Keratinocyte (primary cell): Measurements from ENCODE around the gene SSH2.

Experiments
- CTCF ChIP-seq, 3 experiments: IDR thresholded peaks in 1 of 3; conservative IDR thresholded peaks in 1 of 3; optimal IDR thresholded peaks in 1 of 3; 2 replicates in 2 of 3; 3 replicates in 1 of 3; pipeline versions ENCODE3 to v1.5.1; 2011; ENCODE audit warnings: low read length in 3 of 3, mild to moderate bottlenecking in 3 of 3, moderate library complexity in 2 of 3, control low read depth in 1 of 3, inconsistent platforms in 1 of 3; ENCODE audit not compliant: insufficient read depth in 2 of 3; ENCODE audit errors: extremely low read depth in 1 of 3
- EZH2 ChIP-seq: IDR thresholded peaks from one replicate; pipeline ENCODE4 v1.6.1; 2012; ENCODE audit warnings: inconsistent platforms, mild to moderate bottlenecking, low read length, moderate library complexity

GRCh38 chr17:29710891-29711418 lies 219.1 kb downstream of the SSH2 start:
- no peak for TF ChIP-seq CTCF (optimal IDR thresholded peaks at IDR 0.05 in 1 of 3, IDR thresholded peaks at IDR 0.05 in 1 of 3, conservative IDR thresholded peaks at IDR 0.05 in 1 of 3; ENCODE audit: extremely low read depth in 1 of 3, insufficient read depth in 2 of 3, low read length in 3 of 3)
- TF ChIP-seq EZH2, result no peak
